Activated T-helper 1 cell treated with anti-CD3 and anti-CD28 coated beads, Interleukin-12 subunit alpha, Interleukin-12 subunit beta, Interleukin-2, Interleukin-4 antibody, amounts not matched to agents 30 ng/mL and 10 ng/mL and 1 ng/mL, durations not matched to agents 14 hours and 24 hours and 36 hours (primary cell): ENCODE measurements around the gene SERPINA4. TPM values are rescaled to one million over a fixed set of nuclear protein-coding genes. Genes with fewer than 3 reads are reported as not detected.

Experiments used
- DNase-seq: peaks from one replicate; pipeline ENCODE4 v3.0.0; 2021; ENCODE audit warnings: low spot score
- H3K27ac Mint-ChIP-seq: one replicate; pipeline ENCODE4 v1.8.0; 2021; ENCODE audit warnings: mild to moderate bottlenecking, mixed read lengths
- H3K27me3 Mint-ChIP-seq: one replicate; pipeline ENCODE4 v1.8.0; 2022; ENCODE audit warnings: mild to moderate bottlenecking, moderate library complexity, mixed read lengths; ENCODE audit not compliant: insufficient read depth
- H3K36me3 Mint-ChIP-seq: one replicate; pipeline ENCODE4 v1.8.0; 2021; ENCODE audit warnings: low read depth, mixed read lengths
- H3K4me1 Mint-ChIP-seq: one replicate; pipeline ENCODE4 v1.8.0; 2021; ENCODE audit warnings: low read depth, mixed read lengths
- H3K4me3 Mint-ChIP-seq: one replicate; pipeline ENCODE4 v1.8.0; 2021; ENCODE audit warnings: mild to moderate bottlenecking, moderate library complexity, mixed read lengths
- H3K9me3 Mint-ChIP-seq: one replicate; pipeline ENCODE4 v1.8.0; 2021; ENCODE audit warnings: mixed read lengths
- intact Hi-C: fragments of 100-400 bp; cut with micrococcal nuclease; formaldehyde crosslinking; loops from one replicate; pipeline ENCODE4 v1.15.1; 2024
- total RNA-seq: library from RNA; stranded (reverse); gene quantifications from 2 replicates; pipeline ENCODE4 v1.2.3, GENCODE V29; 2022

SERPINA4 gene
- total RNA-seq, 1 donor from 2014 or later: not detected

DNA sequence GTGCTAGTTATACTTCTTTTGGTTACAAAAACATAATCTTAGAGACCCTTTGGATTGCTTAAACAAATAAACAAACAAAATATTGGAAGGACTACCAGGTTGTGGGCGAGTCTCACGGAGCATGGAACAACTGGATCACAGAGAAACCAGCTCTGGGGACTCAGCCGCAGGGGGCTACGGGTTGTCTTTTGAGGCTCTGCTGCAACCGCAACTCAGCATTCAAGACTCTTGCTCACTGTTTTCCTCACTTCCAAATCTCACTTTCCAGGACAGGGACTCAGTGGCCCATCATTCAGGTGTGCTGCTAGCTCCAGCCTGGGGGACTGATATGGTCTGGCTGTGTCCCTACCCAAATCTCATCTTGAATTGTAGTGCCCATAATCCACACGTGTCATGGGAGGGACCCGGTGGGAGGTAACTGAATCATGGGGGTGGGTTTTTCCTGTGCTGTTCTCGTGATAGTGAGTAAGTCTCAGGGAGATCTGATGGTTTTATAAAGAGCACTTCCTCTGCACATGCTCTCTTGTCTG lies 14.0 kb upstream of the SERPINA4 start:
- peaks cover 9% of the 10 kb centered on the region for H3K27me3 Mint-ChIP-seq
- no peak overlapping the region for H3K4me3 Mint-ChIP-seq
- DNase-seq: no peak
- no peaks in the 10 kb centered on the region for H3K36me3 Mint-ChIP-seq
- intact Hi-C loops: no loop called here
- H3K9me3 Mint-ChIP-seq: no peaks in the 10 kb centered on the region
- H3K4me1 Mint-ChIP-seq: no peaks in the 10 kb centered on the region
- no peak overlapping the region for H3K27ac Mint-ChIP-seq

DNA sequence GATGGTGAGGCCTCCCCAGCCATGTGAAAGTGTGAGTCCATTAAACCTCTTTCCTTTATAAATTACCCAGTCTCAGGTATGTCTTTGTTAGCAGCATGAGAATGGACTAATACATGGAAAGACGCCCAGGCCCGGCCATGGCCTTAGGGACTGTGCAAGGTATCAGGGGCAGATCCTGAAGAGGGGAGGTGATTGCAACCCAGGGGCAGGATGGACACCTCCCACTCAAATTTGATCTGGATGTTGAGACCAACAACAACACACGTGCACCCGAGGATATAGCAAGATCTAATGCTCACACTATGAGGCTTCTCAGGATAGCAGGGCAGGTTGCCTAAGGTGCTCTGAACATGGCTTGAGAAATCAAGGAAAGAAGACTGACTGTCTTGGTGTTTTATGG lies 13.5 kb upstream of the SERPINA4 start:
- Mint-ChIP-seq H3K4me3 (no peak overlapping the region), H3K9me3 (no peaks in the 10 kb centered on the region), H3K36me3 (no peaks in the 10 kb centered on the region), H3K27ac (no peak overlapping the region), H3K4me1 (no peaks in the 10 kb centered on the region), H3K27me3 (peaks cover 9% of the 10 kb centered on the region)
- intact Hi-C loops: loop anchor here (2.0 kb wide), 1 partner anchor 113 kb away; no protein-coding TSS in a partner anchor
- DNase-seq: no peak

DNA sequence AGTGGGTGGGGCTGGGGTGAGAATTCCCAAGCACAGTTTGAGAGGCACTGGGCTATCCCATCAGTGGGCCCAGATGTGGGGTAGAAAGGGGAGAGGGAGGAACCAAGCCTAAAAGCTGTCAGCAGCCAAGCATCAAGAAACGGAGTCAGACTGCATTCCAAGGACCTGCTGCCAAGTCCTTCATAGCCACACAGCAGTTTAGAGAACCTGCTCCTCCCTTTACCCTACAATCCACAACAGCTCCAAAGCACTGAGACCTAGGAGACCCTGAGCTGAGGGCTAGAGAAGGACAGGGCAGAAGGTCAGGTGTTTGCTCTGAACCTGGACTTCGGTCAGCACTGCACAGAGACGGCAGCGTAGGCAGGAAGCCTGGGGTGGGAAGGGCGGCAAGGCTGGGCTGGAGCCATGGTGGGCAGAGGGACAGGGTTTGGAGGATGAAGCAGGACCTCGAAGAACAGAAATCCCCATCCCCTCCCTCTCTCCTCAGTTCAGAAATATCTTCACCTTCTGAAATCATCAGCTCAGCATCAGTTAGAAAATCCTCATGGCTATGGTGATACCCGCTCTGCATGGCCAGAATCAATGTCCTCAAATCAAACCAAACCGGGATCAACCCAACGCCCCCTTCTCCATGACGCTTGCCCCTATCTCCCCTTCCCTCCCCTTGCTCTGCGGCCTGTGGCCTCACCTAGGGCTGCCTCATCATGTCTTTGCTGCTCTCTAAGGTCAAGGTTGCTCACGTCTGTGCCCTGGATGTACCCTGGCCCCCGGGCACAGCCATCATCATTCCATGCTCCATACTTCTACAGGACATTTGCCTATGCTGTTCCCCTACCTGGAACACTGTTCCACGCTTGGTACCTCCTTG lies 12.9 kb upstream of the SERPINA4 start:
- no peak for DNase-seq
- intact Hi-C loops: loop anchor here (2.0 kb wide), 1 partner anchor 114 kb away; no protein-coding TSS in a partner anchor
- Mint-ChIP-seq H3K36me3 (no peaks in the 10 kb centered on the region), H3K27ac (no peak overlapping the region), H3K4me3 (no peak overlapping the region), H3K27me3 (peaks cover 11% of the 10 kb centered on the region), H3K9me3 (no peaks in the 10 kb centered on the region), H3K4me1 (no peaks in the 10 kb centered on the region)

DNA sequence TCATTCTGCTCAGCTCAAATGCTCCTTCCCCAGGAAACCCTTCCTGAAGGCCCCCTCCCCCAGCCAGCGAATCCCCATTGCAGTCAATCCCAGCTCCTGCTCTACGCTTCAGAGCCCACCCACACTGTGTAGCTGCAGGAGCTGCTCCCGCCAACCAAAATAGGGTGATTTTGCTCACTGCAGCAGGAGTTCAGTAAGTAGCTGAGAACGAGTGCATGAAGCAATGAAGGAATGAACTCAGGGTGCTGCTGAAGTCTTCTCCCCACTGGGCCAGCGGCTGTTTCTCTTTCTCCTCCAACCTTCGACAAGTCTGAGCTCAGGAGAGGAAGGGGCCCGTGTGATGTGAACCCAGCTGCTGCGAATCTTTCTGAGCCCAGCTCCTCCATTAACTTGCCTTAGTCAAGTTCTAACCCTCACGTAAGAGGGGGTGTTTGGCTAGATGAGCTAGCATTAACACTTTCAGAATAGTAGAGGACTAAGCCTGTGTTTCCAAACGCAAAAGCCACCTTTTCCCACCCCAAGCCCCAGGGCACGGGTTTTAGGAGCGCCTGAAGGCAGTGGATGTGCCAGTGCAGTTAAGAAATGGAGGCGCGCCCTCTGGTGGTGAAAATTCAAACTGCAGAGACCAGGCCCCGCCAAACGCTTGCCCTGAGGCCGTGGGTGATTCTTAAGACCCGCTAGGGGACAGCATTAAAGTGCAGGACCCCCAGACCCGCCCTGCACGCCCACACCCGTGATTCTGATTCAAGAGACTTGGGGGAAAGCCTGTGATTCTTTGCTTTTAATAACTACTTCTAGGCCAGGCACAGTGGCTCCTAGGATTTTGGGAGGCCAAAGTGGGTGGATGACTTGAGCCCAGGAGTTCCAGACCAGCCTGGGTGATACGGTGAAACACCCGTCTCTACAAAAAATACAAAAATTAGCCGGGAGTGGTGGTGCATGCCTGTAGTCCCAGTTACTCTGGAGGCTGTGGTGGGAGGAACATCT lies 11.9 kb upstream of the SERPINA4 start:
- Mint-ChIP-seq H3K9me3 (no peaks in the 10 kb centered on the region), H3K4me1 (no peaks in the 10 kb centered on the region), H3K27me3 (peaks cover 11% of the 10 kb centered on the region), H3K4me3 (no peak overlapping the region), H3K36me3 (no peaks in the 10 kb centered on the region), H3K27ac (no peak overlapping the region)
- DNase-seq: peak; percentile 24
- intact Hi-C loops: loop anchor here (2.0 kb wide), 1 partner anchor 114 kb away; no protein-coding TSS in a partner anchor

DNA sequence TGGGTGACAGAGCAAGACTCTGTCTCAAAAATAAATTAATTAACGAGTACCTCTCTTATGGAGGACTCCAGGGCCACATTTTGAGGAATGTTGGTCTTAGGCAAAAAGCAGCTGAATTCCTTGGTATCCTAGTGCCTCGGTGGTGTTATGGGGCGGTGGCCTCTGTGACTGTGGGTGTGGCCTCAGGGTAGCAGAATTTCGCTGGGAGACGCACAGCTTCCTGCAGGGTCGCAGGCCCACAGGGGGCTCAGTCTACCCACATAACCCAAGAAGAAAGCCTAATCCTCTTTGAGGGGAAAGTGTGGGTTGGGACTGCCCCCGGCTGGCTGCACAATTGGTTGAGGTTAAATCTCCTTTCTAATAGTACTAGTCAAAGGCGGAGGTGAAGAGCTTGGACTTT lies 11.2 kb upstream of the SERPINA4 start:
- H3K27ac Mint-ChIP-seq: no peak overlapping the region
- peaks cover 12% of the 10 kb centered on the region for H3K27me3 Mint-ChIP-seq
- no peak for DNase-seq
- H3K9me3 Mint-ChIP-seq: no peaks in the 10 kb centered on the region
- H3K4me3 Mint-ChIP-seq: no peak overlapping the region
- no peaks in the 10 kb centered on the region for H3K4me1 Mint-ChIP-seq
- no peaks in the 10 kb centered on the region for H3K36me3 Mint-ChIP-seq
- intact Hi-C loops: no loop called here

DNA sequence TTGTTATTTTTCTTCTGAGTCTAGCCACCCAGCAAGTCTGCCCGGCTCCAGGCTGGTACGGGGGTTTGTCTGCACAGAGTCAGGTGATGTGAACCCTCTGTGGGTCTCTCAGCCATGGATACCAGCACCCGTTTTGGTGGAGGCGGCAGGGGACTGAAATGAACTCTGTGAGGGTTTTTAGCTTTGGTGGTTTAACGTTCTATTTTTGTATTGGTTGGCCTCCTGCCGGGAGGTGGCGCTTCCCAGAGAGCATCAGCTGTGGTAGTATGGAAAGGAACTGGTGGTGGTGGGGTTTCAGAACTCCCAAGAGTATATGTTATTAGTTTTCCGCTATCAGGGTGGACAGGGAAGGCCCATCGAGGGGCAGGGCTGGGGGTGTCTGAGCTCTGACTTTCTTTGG lies 5.3 kb upstream of the SERPINA4 start:
- no peak for DNase-seq
- peaks cover 13% of the 10 kb centered on the region for H3K27me3 Mint-ChIP-seq
- H3K36me3 Mint-ChIP-seq: no peaks in the 10 kb centered on the region
- H3K27ac Mint-ChIP-seq: no peak overlapping the region
- H3K9me3 Mint-ChIP-seq: no peaks in the 10 kb centered on the region
- no peak overlapping the region for H3K4me3 Mint-ChIP-seq
- intact Hi-C loops: no loop called here
- no peaks in the 10 kb centered on the region for H3K4me1 Mint-ChIP-seq

DNA sequence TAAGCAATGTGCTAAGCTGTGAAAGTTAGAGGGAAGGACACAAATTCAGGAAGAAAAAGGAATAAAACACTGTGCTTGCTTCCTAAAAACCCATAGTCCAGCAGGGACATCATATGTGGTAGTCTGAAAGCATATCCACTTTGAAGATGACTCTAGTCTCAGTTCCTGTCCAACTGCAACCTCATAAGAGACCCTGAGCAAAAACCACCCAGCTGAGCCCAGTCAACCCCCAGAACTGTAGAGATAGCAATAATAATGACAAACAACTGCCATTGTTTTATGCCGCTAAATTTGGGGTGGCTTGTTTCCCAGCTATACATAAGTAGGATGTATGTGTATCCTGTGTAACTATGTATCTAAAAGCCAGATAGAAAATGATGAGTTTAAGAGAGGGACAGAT lies 3.9 kb upstream of the SERPINA4 start:
- H3K27ac Mint-ChIP-seq: no peak overlapping the region
- no peak overlapping the region for H3K4me3 Mint-ChIP-seq
- no peaks in the 10 kb centered on the region for H3K36me3 Mint-ChIP-seq
- no peaks in the 10 kb centered on the region for H3K9me3 Mint-ChIP-seq
- H3K27me3 Mint-ChIP-seq: peaks cover 9% of the 10 kb centered on the region
- DNase-seq: no peak
- H3K4me1 Mint-ChIP-seq: no peaks in the 10 kb centered on the region
- intact Hi-C loops: no loop called here

DNA sequence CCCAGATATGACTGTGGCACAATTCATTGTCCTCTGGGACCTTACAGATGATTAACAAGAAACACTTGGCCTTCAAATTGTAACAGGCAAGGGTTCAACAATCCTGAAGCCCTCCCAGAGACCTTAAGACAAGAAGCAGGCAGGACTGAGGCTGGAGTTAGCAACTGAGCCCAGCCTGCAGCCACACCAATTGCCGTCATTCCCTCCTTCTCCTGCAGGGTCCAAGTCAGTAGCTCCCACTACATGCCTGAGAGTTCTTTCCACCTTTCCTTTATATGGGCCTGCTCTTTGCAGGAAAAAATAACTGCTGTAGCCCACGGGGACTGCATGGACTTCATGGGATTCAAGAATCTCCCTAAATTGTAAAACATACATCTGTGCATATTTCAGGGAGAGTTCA lies 2.4 kb upstream of the SERPINA4 start:
- H3K4me1 Mint-ChIP-seq: no peaks in the 10 kb centered on the region
- H3K27ac Mint-ChIP-seq: no peak overlapping the region
- intact Hi-C loops: no loop called here
- no peaks in the 10 kb centered on the region for H3K36me3 Mint-ChIP-seq
- H3K4me3 Mint-ChIP-seq: no peak overlapping the region
- no peak for DNase-seq
- H3K9me3 Mint-ChIP-seq: no peaks in the 10 kb centered on the region
- H3K27me3 Mint-ChIP-seq: peaks cover 7% of the 10 kb centered on the region

DNA sequence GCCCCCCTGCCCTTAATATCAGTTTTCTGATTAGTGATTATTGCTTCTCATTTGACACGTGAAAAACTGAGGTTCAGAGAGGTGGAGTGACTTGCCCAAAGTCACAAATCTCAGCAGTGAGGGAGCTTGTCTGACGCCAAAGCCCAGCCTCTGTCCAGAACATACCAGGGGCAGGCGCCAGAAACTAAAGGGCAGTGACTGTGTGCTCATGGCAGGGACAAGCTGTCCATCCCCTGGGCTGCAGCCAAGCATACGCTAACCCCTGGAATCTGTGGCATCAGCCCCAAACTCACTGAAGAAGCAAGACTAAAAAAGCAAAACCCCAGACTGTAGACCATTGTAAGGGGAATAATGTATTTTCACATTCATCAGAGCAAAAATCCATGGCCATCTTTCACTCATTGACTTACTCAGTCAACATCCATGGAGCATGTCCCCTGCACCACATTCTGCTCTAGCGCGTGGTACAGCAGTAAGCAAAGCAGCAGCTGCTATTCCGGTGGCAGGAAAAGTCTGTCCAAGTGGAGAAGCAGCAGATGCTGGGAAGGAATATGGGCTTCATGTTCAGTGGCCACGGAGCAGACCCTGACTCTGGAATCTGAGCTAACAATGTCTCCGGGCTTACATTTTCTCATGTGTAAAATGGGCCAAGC lies 1.5 kb upstream of the SERPINA4 start:
- H3K4me3 Mint-ChIP-seq: no peak overlapping the region
- H3K27me3 Mint-ChIP-seq: peaks cover 7% of the 10 kb centered on the region
- no peaks in the 10 kb centered on the region for H3K36me3 Mint-ChIP-seq
- no peak for DNase-seq
- H3K27ac Mint-ChIP-seq: no peak overlapping the region
- H3K9me3 Mint-ChIP-seq: no peaks in the 10 kb centered on the region
- H3K4me1 Mint-ChIP-seq: no peaks in the 10 kb centered on the region
- intact Hi-C loops: no loop called here

DNA sequence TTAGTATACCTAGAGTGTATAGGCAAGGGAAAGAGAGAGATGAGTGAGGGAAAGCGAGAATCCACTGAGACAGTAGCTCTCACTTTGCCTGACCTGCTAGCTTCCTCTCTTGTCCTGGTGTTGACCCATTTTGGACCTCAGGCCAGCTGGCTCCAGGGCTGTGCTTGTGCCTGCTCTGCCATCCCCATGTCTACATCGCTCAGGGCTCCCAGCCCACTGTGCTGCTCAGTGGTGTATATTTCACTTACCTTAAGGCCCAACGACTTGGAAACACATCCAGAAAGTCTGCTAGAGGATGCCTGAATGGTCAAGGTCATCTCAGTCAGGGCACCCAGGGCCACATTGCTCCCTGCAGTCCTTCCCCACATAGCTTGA lies 964 bp upstream of the SERPINA4 start:
- H3K36me3 Mint-ChIP-seq: no peaks in the 10 kb centered on the region
- no peak overlapping the region for H3K4me3 Mint-ChIP-seq
- H3K9me3 Mint-ChIP-seq: no peaks in the 10 kb centered on the region
- H3K27me3 Mint-ChIP-seq: peaks cover 4% of the 10 kb centered on the region
- intact Hi-C loops: no loop called here
- no peak for DNase-seq
- no peak overlapping the region for H3K27ac Mint-ChIP-seq
- H3K4me1 Mint-ChIP-seq: no peaks in the 10 kb centered on the region

DNA sequence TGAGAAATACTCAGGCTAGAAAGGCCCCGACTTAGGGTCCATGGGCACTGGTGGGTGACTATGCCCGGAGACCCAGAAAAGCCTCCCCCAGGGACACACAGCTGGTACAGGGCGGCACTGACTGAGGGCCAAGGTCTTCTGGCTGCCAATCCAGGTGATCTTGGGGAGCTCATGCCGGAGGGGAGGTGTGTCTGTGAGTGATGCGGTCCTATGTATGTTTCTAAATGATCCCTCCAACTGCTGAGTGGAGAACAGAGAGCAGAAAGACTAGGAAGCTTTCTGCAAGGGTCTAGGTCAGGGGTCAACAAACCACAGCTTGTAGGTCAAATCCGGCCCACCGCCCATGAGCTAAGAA lies 391 bp downstream of the SERPINA4 start:
- intact Hi-C loops: no loop called here
- Mint-ChIP-seq H3K4me1 (no peaks in the 10 kb centered on the region), H3K27me3 (no peaks in the 10 kb centered on the region), H3K36me3 (no peaks in the 10 kb centered on the region), H3K27ac (no peak overlapping the region), H3K9me3 (no peaks in the 10 kb centered on the region), H3K4me3 (no peak overlapping the region)
- no peak for DNase-seq

DNA sequence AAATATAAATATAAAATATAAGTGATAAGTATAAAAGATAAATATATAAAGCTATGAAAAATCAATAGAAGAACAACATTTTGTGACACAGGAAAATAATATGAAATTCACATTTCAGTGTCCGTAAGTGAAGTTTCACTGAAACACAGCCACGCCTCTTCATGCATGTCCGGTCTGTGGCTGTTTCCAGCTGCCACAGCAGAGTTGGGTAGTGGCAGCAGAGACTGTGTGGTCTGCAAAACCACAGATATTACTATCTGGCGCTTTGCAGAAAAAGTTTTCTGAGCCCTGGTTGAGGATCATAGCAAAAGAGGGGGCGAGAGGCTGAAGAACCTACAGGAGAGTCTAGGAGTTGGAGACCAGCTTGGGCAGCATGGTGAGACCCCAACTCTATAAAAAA lies 780 bp downstream of the SERPINA4 start:
- Mint-ChIP-seq H3K4me3 (no peak overlapping the region), H3K9me3 (no peaks in the 10 kb centered on the region), H3K4me1 (no peaks in the 10 kb centered on the region), H3K27me3 (no peaks in the 10 kb centered on the region), H3K36me3 (no peaks in the 10 kb centered on the region), H3K27ac (no peak overlapping the region)
- DNase-seq: no peak
- intact Hi-C loops: no loop called here
